SHP77 treated with DMSO at 0.1 percent for 48 hours (cell line): ENCODE measurements around the gene SF3A2.

Experiments used
- DNase-seq: peaks from one replicate; lab custom pipeline; 2025; lab: John Stamatoyannopoulos, UW

The SF3A2 gene

GRCh38 chr19:2226840-2227360 is 9.7 kb upstream of the SF3A2 start:
- DNase-seq, result no peak

GRCh38 chr19:2227415-2228156 is 9.0 kb upstream of the SF3A2 start:
- DNase-seq, result no peak

GRCh38 chr19:2228157-2229030 is 8.2 kb upstream of the SF3A2 start:
- no peak for DNase-seq

GRCh38 chr19:2229103-2230032 is 7.3 kb upstream of the SF3A2 start:
- DNase-seq, result no peak

GRCh38 chr19:2230033-2230531 is 6.5 kb upstream of the SF3A2 start:
- no peak for DNase-seq

- no peak for DNase-seq
These were observed 5.7 kb upstream of the SF3A2 start for GRCh38 chr19:2230807-2231533.

- DNase-seq, result peak; percentile 13
These were observed 4.9 kb upstream of the SF3A2 start for GRCh38 chr19:2231621-2232221.

GRCh38 chr19:2232286-2233151 is 4.1 kb upstream of the SF3A2 start:
- DNase-seq, result no peak

- DNase-seq, result no peak
These were observed 2.9 kb upstream of the SF3A2 start for GRCh38 chr19:2233601-2234280.

- DNase-seq, result no peak
These were observed 1.6 kb upstream of the SF3A2 start for GRCh38 chr19:2234996-2235380.

- peak; percentile 57 for DNase-seq
These were observed 1.1 kb upstream of the SF3A2 start for GRCh38 chr19:2235381-2236063.

GRCh38 chr19:2236064-2236313 is 635 bp upstream of the SF3A2 start:
- DNase-seq, result no peak

- DNase-seq, result no peak
These were observed 636 bp downstream of the SF3A2 start for GRCh38 chr19:2237051-2237868.

- no peak for DNase-seq
These were observed 1.2 kb downstream of the SF3A2 start for GRCh38 chr19:2237869-2238153.

GRCh38 chr19:2239173-2239572 is 2.5 kb downstream of the SF3A2 start:
- DNase-seq, result no peak

- no peak for DNase-seq
These were observed 3.4 kb downstream of the SF3A2 start for GRCh38 chr19:2239771-2240770.
